Stimulated activated CD4-positive, alpha-beta T cell treated with anti-CD3 and anti-CD28 coated beads, Interleukin-4, amount 100 ng/mL, for 1 hour (primary cell): ENCODE data around the gene ACSF3.

Source experiments
- DNase-seq: peaks from one replicate; pipeline ENCODE4 v3.0.0-alpha.2; 2020

The ACSF3 gene

GRCh38 chr16:89096768-89097391 is 3.2 kb downstream of the ACSF3 start:
- DNase-seq: peak; percentile 58

DNA sequence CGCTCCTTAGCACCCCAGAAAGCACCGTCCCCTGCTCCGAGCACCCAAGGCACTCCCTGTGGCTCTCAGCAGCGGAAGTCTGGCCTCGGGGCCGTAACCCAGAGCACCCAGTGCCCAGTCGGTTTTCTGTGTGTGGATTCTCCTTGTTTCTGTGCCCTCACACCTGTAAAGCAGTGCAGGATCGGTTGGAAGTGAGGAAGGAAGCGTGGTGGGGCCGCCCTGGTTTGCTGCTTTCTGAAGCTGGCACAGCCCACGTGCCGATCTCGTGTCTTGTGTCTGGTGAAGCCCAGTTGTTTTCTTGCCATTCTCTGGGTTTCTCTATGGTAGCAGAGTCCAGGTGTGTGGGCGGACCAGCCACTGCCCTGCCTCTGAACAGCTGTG is 3.7 kb downstream of the ACSF3 start:
- DNase-seq: no peak

DNA sequence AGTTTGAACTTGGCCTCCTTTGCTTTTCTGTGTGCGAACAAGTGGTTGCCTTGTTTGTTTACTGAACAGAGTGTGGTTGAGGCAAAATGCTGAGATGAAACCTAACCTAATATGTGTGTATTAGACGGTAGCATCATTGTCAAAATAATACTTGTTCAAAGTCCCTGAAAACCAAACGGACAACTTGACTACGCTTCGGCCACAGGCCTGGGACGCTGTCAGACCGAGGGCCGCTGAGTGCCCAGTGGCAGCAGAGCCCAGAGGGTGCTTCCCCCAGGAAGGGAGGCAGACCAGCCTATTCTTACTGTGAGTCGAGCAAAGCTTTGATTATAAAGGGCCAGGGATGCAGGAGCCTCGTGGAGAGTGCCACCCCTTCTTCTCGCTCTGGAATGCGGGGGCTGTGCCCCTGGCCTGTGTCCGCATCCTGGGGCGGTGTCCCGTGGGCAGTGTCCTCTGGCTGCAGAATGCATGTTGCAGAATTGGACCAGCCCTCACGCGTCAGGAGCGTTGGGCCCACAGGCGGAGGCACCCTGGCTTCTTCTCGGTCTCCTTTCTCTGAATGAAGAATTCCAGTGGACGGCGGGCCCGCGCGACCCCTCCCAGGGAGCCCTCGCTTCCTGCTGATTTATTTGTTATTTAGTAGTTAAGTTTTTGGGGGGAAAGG is 5.2 kb downstream of the ACSF3 start:
- no peak for DNase-seq

- no peak for DNase-seq
Observed at GRCh38 chr16:89099905-89100304, 6.3 kb downstream of the ACSF3 start.

GRCh38 chr16:89100601-89101302 is 7.1 kb downstream of the ACSF3 start:
- DNase-seq: no peak

DNA sequence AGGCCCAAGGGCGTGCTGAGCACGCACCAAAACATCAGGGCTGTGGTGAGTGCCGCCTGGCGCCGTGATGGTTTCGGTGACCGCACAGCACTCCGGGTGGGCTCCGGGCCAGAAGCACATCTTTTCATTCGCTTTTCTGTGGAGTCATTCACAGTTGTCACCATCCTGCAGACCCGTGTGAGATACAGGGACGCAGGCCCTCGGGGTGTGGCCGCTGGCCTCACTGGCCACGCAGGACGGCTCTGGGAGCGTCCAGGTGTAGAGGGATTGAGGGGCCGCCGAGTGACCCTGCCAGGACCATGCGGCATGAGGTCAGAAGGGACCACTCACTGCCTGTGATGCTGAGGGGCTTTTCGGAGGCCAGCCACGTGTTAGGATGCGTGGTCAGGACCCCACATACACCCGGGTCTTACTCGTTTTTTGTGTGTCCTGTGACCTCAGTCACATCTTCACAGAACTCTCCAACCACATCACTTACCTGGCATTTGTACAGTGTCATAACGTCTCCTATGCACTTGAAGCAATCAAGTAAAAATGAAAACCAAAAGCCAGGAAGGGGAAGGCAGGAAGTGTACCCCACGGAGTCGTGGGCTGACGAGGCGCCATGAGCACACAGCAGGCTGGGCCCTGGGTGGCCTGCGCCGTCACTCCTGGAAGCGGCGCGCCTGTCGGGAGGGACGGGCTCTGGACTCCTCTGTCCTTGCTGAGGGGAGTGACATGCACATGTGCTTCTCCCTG is 7.8 kb downstream of the ACSF3 start:
- no peak for DNase-seq

DNA sequence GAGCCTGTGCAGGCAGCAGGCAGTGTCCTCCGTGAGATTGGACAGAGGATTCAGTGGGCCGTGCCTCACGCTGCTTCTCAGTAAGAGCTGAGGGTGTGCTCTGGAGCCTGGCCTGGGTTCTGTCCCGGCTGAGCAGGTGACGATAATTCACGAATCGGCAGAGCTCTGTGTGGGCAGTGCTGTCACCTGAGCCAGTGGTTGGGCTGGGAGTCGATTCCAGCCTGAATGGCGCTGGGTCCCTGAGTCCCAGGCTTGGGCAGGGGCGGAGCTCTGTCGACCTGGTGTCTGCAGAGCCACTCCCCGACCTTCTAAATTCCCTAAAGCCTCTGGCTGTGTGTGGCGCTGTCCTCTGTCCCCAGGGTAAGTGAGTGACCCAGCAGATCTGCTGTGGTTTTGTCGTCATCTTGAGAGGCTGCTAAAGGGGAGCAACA is 8.4 kb downstream of the ACSF3 start:
- DNase-seq: no peak

DNA sequence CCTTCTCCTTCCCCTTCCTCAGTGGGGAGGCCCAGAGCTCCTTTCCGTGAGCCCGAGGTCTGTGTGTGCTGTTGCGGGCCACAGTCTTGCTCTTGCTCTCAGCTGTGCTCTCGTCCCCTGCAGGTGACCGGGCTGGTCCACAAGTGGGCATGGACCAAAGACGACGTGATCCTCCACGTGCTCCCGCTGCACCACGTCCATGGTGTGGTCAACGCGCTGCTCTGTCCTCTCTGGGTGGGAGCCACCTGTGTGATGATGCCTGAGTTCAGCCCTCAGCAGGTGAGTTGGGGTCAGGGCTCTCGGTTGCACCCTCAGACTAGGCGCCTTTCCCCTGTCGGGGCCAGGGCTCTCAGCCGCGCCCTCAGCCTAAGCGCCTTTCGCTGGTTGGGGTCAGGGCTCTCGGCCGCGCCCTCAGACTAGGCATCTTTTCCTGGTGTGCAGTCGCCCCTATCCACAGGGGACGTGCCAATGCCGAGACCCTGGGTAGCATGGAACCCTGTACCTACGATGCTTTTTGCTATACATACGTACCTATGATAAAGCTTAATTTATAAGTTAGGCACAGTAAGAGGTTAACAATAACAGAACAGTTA is 8.9 kb downstream of the ACSF3 start:
- DNase-seq: no peak

- no peak for DNase-seq
Observed at GRCh38 chr16:89103156-89103555, 9.5 kb downstream of the ACSF3 start.

- DNase-seq: no peak
Observed at GRCh38 chr16:89103781-89104180, 10.1 kb downstream of the ACSF3 start.

GRCh38 chr16:89104303-89104702 is 10.7 kb downstream of the ACSF3 start:
- no peak for DNase-seq

DNA sequence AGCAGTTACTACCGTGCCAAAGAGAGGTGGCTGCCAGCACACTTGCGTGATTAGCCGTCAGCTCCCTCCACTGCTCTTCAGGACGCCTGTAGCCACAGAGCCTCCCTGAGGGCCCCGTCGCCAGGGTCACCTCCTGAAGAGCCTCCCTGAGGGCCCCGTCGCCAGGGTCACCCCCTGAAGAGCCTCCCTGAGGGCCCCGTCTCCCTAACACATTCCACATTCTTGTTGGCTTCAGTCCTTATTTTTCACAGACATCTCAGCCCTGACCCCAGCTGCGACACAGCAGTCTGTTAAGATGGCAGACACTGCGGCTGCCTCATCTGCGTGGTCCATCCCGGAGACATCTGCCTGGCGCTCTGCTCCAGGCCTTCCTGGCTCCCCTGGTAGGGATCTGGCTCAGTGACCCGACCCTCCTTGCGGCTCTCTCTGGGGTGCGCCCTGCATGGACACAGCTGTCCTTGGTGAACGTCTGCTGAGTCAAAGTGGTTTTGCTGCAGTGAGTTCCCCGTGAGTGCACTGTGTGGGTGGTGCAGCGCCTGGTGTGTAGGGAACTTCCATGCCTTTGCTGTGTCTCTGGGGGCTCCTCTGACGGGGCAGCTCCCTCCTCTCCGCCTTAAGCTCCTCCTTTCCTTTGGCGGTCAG is 11.4 kb downstream of the ACSF3 start:
- no peak for DNase-seq

DNA sequence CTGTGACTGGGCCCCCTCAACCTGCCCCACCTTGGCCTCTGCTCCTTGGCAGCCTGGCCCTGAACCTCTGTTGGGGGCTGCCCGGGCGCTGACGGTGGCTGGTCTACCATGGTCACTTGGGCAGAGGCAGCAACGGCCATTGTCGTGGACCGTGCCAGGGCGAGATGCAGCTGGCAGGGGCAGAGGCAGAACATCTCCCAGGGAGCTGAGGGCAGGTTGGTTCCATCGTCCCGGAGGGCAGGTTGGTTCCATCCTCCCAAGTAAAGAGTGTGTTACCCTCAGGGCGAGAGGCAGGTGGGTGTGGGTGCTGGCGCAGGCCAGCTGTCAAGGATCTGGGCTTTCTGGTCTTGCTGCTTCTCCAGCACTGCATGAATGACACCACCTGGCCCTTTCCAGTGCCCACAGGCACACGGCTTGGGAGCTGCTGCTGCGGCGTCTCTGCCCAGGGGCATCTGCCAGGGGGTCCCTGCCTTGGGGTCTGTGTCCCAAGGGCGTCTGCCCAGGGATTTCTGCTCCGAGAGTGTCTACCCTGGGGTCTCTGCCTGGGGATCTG is 12.0 kb downstream of the ACSF3 start:
- DNase-seq: no peak

DNA sequence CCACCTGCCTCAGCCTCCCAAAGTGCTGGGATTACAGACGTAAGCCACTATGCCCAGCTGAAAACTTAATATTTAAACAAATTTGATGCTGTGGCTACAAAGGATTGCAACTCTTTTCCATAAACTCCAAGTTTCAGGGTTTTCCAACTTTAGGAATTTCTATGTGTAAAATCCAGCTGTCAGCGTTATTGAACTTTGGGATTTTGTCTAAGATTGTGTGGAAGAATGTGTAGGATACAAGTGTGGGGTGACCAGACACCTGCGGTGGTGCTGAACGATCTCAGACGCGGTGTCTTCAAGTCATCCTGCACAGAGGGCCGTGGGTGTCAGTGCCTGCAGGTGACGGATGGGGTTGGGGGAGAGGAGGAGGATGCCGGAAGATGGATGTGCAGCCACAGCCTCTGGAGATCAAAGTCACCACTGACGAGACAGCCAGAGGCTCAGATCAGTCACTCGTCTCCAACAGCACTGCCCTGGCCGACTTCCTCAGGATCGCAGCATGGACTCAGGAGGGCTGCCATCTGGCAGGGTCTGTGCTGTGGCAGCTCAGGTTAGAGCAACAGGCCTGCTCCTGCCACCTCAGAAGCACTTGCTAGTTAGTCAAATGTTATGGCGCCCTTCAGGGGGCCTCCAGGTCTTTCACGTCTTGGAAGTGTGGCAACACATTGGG is 13.0 kb downstream of the ACSF3 start:
- no peak for DNase-seq

GRCh38 chr16:89107203-89107582 is 13.5 kb downstream of the ACSF3 start:
- DNase-seq: no peak

DNA sequence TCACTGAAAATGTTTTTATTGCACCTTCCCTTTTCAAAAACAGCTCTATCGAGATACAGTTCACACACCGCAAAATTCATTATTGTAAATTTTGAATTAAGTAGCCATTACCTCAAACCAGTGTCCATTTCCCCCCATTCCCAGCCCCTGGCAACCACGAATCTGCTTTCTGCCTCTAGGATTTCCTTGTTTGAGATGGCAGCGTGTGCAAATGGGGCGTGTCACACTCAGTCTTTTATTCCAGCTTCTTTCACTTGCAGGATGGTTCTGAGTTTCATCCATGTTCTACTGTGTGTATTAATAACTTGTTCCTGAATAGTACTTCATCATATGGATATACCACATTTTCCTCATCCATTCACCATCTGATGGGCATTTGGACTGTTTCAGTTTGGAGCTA is 14.8 kb downstream of the ACSF3 start:
- no peak for DNase-seq

DNA sequence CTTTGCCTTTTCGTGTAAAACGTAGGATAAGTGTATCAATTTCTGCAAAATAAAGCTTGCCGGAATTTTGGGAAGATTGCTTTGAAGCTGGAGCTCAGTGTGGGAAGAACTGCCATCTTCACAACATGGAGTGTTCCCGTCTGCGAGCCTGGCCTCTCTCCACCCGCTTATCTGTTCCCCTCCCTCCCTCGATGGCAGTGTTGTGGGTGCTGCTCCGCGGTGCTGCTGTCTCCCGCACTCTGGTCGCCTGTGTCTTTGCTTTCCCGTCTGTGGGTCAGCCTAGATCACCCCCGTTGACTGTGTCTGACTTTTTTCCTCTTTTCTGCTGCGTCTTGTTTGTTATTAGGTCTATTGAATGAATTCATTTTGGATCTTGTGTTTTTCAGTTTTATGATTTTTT is 17.0 kb downstream of the ACSF3 start:
- DNase-seq: no peak

DNA sequence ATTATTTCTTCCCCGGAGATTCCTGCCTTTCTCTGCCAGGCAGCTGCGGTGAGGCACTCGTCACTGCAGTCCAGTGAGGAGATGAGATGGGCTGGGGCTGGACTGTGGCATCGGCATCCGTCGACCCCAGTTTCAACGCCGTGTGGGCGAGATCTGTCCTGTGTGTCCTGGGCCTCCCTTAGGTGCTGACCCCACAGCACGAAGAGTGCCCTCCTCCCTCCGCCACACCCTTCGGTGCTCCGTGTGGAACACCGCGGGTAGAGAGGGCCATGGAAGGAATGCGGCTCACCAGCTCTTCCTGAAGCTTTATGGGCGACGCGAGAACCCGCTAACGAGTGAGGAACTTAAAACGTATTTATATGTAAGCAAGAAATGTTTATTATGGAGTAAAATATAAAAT is 17.6 kb downstream of the ACSF3 start:
- DNase-seq: no peak

GRCh38 chr16:89112377-89113151 is 18.9 kb downstream of the ACSF3 start:
- no peak for DNase-seq

DNA sequence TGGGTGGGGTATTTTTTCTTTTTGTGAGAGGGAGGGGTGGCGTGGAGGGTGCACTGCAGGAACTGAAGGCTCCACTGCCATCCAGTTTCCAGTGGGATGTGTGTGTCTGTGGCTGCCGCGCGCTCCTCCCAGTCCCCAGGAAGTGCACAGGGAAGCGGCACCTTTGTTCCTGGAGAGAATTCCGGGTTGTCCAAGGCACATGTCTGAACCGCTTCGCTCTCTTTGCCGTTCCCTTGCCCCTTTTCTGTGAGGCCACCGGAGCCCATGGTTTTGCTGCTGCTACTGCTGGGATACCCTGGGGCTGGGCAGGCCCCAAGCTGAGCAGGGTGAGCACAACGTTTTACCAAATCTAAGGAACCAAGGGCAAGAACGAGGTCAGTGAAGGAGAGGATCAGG is 19.5 kb downstream of the ACSF3 start:
- DNase-seq: no peak

DNA sequence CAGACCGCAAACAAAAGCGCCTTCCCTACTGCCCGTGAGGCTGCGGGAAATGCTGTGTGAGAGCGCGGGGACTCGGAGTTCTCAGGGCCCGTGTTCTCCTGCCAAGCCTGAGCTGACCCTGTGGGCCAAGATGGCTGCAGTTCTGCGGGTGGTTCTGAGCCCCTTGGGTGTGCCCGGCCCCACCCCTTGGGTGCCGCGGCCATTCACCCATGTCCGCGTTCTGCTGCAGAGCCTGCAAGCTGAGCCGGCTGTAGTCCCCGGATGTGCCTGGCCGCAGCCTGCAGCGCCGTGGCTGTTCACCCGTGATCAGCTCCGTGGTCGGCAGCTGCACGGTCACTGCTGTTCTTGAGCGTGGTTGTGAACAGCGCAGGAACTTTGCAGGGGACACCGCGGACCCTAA is 20.0 kb downstream of the ACSF3 start:
- no peak for DNase-seq
